Hematopoietic multipotent progenitor cell treated with erythropoietin and hydrocortisone succinate and interleukin-3 and kit ligand, for 17 days (in vitro differentiated cells): ENCODE data around the gene CDK5RAP2.
"Not testable (repeated sequence)": the region's sequence is repeated elsewhere in the genome, so short reads cannot be mapped to it uniquely, and the experiment has no call there.

Experiments used
- DNase-seq: peaks from one replicate; pipeline ENCODE4 v3.0.0-alpha.2; 2015; ENCODE audit warnings: low spot score

CDK5RAP2 gene

DNA sequence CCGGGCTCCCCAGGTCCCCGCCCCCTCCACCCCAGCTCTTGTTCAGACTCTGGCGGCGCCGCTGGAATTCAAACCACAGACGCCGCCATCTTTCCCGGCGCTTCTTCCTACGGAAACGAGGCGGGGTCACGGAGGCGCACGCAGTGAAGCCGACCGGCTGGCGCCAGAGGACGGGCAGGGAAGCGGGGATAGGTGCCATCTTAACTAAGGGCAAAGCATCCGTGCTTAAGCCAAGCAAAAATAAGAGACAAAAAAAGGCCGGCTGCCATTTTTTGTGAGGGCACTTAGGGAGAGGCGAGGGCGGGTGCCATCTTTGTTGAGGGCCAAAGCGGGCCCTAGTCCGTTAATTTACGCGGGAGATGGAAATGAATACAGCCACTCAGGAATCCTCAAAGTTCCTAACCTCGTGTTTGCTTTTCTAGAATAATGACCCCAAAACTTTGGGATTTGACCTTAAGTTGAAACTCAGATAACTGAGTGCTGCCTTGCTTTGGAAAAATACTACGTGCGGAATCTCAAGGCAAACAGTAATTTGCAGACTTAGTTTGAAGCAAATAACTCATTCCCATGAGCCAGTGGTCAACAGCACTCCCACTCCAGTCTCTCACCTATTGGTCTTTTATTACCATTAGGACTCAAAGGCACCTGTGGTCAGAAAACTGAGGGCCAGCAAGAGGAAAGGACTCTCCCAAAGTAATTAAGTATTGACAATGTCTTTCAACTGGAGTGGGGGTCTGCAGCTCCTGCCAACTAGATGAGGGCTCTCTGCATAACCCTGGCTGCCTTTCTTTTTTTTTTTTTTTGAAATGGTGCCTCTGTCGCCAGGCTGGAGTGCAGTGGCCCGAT is at the start of gene CDK5RAP2:
TSS of gene CDK5RAP2 (minus strand) at position 117 of the 846 bp plus-strand sequence. CDS start 189 bp downstream, outside the sequence.
- DNase-seq, result peak; percentile 86

DNA sequence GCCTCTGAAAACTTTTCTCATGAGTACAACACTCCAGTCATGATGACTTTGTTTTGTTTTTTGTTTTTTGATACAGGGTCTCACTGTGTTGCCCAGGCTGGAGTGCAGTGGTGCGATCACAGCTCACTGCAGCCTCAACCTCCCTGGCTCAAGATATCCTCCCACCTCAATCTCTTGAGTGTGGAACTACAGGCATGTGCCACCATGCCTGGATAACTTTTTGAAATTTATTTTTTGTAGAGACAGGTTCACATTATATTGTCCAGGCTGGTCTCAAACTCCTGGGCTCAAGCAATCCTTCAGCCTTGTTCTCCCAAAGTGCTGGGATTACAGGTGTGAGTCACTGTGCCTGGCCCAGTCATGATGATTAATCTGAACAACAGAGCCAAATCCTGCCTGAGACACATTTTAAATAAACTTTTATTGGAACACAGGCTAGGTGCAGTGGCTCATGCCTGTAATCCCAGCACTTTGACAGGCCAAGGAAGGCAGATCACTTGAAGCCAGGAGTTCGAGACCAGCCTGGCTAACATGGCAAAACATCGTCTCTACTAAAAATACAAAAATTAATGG is 49.0 kb upstream of the CDK5RAP2 start:
- not testable (repeated sequence) for DNase-seq

DNA sequence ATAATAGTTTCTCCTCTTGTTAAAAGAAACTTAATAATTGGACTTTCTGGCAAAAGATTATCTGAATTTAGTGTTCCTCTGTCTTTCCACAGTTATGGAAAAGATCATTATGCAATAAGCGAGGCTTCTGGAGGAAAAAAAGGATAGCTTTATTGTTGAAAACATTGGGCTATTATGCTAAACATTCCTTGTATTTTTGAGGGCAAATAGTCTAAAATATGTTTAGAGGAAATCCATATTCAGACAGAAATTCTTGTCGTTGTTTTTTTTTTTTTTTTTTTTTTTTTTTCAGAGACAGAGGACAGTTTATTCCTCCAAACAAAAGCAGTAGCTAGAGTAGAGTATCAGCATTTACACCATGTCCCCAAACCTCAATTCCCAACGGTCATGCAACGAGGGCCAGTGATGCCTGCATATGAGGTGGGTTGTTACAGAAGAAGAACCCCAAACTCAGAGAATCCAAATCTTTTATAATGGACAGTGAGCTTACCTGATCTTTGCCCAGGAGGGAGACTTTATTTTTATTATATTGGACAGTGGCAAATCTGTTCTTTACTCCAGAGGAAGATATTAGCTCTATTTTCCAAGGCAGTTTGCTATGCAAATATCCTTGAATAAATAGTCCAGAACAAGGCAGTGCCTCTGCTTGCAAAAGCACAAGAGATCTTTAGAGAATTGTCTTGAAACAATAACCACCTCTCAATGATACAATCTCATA is 48.4 kb upstream of the CDK5RAP2 start:
- no peak for DNase-seq

DNA sequence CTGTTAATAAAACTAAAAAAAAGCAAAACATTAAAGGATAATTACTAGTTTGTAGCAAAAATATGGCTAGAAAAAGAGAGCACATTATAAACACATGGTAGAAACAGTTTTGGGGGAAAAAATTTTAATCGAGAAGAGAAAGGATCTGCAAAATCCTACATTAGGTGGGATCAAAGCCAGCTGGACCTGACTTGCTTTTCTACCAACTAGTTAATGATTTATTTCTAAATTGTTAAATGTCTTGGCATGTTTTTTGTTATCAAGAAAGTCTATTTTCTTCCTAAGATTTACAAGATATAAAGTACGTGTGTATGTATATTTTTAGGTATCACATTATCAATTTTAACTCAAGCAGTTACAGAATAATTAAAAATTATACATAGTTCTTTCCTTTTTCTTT is 47.1 kb upstream of the CDK5RAP2 start:
- no peak for DNase-seq

DNA sequence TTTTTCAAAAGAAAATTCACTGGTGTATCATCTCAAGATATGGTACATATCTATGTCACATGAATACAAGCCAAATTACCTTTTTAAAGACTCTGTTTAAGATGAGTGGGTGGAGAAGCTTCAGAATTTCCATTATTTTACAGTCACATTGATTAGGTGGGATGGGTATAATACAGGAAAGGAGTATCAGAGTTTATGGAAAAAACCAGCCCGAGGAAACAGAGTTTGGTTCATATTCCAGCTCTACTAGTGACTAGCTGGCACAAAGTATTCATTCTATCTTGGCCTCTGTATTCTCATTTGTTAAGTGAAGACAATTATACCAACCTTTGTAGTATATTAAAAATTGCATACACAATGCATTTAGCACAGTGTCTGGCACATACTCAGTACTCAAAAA is 46.5 kb upstream of the CDK5RAP2 start:
- DNase-seq, result no peak

DNA sequence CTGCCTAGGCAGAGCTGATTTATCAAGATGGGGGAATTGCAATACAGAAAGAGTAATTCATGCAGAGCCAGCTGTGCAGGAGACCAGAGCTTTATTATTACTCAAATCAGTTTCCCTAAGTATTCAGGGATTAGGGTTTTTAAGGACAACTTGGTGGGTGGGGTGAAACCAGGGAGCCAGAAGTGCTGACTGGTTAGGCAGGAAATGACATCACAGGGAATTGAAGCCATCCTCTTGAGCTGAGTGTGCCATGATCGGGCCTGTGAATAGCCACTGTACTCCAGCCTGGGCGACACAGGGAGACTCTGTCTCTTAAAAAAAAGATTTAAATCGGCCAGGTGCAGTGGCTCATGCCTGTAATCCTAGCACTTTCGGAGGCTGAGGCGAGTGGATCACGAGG is 45.3 kb upstream of the CDK5RAP2 start:
- DNase-seq, result no peak

DNA sequence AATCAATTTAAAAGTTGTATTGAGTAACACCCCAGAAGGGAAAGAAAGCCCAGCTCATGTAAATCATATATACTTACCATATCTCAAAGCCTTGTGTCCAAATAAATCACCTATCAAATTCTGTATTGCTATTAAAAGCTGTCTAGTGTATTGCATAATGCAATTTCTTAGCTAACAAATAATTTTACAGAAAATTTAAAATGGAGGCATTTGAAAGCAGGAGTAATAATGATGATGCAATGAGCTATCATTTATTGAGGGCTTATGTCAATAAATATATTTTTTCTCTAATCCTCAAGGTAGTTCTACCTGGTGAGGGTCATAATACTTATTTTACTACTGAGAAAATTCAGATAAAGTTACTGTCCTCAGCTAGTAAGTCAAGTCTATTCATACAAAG is 42.8 kb upstream of the CDK5RAP2 start:
- DNase-seq, result no peak

DNA sequence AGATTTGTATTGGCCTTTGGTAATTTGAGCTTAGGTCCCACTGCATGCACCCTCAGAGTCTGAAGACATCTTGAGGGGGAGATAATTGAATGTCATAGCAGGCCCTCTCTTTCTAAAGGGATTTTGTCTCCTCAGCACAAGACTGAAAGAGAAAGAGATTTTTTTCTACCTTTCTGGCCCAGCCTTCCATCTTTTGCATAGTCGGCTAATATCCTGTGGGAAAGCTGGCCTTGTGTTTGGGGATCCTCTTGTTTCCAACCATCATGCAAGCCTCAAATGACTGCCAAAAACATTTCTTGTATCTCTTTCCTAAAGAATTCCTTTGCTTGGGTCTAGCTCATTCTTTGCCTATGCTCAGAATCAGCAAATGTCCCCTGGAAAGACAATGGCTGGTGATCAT is 42.0 kb upstream of the CDK5RAP2 start:
- no peak for DNase-seq

DNA sequence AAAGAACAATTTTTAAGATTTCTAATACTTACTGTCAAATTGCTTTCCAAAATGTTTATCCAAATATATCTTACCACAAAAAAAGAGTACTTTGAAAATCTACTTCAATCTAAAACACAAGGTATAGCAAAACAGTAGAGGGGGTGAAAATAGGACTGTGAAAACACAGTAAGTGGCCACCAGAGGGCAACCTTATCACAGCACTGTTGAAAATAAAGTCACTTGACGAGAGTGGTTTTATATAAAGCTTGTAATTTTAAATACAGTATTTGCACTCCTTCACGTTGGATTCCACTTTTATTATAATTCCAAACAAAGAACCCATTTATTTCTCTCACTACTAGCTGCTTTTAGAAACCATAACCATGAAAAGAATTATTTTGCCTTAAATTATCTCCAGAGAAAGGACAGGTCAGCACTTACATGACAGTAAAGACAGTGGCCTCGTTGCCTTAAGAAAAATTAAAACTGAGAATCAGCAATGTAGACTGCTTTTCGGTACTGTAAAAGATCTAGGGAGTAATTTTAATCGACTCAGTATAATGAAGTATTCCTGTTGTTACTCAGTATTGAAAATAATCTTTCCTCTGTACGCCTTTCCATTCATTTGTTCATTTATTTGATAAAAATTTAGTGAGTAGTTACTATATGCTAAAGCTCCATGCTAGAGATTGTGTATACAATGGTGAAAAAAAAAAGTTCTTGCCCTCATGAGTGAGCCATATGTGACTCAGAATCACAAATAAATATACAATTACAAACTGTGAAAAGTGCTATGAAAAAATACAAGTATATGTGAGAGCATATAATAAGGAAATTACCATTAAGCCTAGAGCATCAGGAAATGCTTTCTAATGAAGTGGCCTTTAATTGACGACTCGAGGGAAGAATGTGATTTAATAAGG is 40.0 kb upstream of the CDK5RAP2 start:
- DNase-seq, result peak; percentile 85

DNA sequence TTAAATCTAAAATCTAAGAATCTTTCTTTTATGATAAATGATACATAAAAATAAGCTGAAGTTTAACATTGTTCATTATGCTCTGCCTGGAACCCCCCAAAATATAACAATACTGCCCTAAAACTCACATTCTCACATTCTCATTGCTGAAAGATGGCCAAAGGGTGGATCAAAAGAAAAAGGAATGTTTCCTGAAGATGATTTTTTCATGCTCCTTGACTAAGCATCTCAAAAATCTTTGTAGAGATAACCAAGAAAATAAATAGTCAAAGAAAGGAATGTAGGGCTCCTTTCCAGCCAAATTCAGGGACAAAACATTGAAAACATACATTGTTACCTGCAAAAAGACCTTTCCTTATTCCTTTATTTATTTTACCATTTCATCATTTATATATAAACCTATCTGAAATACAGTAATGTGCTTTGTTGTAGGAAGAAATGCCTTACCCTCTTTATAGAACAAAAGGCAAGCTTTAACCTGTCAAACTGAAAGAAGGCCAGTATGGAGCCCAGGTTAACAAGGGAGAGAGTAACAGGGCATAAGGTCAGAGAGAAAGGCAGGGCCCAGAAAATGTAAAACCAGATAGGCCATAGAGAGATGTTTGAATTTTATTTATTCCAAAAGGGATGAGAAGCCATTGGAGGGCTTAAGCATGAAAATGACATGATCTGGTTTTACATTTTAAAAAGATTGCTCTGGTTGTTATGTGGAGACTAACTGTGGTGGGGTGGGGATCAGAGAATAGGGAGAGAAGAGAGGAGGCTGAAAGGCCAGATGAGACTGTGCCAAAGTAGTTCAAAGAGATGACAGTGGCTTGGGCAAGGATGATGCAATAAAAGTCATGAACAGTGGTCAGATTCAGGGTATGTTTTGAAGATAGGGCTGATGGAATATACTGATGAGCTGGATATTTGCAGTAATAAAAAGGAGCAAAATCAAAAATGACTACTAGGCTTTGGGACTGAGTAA is 37.3 kb upstream of the CDK5RAP2 start:
- no peak for DNase-seq

DNA sequence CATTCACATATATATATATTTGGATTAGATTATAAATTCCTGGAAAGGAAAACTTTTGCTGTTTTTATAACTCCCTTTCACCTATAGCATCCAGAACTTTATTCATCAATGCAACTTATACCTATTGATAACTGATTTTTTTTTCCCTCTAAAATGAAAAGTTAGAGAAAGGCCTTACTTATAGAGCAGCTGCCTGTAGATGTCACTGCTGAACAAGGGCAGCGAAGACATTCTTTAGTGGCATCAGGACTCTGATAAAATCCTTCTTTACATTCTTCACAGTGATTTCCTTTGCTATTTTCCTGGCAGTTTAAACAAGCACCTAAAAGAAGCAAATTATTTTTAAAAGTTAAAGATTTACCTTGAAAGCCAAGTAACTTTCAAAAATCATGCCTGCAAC is 32.3 kb upstream of the CDK5RAP2 start:
- DNase-seq, result no peak

DNA sequence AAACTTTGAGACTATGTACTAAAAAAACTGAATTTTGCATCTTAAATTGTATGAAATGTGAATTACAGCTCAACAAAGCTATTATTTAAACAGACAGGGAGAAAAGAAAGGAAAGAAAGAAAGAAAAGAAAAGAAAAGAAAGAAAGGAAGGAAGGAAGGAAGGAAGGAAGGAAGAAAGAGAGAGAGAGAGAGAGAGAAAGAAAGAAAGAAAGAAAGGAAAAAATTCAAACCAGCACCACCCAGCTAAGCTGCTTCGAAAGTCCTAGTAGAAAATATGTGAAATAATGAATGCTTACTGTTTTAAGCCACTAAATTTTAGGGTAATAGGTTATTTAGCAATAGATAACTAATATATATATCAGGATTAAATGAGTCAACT is 31.7 kb upstream of the CDK5RAP2 start:
- DNase-seq, result no peak

DNA sequence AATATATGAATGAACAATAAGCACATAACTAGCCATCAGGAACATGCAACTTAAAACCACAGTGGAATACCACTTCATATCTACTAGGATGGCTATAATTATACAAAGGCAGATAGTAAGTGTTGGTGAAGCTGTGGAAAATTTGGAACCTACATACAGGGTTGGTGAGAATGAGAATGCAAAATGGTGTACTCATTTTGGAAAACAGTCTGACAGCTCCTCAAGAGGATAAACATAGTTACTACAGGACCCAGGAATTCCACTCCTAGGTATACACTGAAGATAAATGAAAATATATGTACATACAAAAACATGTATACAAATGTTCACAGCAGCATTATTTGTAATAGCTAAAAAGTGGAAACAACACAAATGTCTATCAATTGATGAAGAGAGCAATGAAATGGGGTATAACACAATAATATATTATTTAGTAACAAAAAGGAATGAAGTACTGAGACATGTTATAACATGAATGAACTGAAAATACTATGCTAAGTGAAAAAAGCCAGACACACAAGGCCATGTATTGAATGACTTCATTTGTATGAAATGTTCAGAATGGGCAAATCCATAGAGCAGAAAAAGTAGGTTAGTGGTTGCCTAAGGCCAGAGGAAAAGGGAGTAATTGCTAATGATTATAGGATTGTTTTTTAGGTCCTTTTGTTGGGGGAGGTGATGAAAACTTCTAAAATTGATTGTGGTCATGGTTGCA is 31.2 kb upstream of the CDK5RAP2 start:
- DNase-seq, result peak; percentile 45

DNA sequence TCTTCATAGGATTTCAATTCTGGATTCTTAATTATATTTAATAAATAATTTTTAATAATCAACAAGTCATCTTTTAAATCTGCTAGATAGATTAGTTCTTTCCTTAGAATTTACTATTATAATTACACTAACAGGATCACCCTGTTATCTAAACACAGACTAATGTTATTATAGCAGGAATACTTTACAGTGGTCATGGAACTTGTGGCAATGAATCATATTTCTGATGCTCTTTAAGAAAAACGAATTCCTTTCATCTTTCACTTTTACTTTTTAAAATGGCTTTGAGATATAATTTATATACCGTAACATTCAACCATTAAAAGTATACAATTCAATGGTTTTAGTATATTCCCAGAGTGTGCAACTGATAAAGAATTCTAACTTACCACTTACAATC is 29.7 kb upstream of the CDK5RAP2 start:
- DNase-seq, result no peak

DNA sequence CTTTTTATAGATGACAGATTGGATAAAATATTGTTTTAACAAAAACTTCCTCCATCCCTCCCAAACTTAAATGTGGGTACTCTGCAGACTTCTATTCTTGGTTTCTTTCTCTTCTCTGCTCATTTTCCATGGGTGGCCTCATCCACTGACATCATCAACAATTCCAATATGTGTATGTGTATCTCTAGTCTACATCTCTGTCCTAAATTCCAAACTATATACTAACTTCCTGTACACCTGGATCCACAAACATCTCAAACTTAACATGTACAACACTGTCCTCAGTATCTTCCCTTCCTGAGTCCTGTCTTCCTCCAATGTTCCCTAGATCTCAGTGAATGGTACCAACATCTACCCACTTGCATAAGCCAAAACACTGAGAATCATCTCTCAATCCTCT is 28.5 kb upstream of the CDK5RAP2 start:
- DNase-seq, result no peak

DNA sequence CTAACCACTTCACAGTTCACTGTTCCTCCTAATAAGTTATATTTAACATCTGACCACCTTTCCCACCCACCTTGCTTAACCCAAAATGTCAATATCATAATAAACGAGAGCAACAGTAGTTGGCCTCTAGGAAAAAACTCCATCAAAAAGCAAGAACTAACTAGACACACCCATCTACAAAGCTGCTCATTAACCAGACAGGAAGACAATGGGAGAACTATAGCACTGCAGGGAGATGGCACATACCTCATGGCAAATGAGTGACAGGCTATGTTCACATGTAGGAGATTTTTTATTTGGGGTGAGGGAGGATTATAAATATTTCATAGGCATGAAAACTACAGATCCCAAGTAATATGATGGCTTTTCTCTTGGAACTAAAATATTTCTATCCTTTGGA is 23.6 kb upstream of the CDK5RAP2 start:
- no peak for DNase-seq

DNA sequence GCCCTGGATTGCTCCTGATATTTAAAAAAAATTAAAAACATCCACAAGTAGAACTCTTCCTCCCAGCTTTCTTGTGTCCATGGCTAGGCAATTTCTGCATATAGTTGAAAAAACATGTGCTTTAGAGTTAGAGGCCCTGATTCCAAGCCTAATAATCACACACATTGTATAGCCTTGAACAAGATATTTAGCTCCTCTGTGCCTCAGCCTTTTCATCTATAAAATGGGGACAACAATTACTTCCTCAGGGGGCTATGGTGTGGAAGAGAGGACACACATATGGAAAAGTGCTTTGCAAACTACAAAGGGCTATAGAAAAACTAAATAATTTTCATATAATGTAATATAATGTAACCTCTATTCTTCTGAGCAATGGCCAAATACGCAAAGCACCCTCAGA is 23.0 kb upstream of the CDK5RAP2 start:
- DNase-seq, result no peak

DNA sequence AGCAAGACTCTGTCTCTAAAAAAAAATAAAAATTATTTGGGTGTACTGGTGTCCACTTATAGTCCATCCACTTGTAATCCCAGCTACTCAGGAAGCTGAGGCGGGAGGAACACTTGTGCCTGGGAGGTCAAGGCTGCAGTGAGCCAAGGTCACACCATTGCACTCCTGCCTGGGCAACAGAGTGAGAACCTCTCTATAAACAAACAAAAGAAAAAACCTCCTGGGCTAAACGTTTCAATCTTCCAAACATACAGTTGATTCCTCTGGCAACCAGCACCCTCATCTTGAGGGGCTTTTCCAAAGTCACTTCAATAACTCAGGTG is 13.9 kb upstream of the CDK5RAP2 start:
- no peak for DNase-seq

DNA sequence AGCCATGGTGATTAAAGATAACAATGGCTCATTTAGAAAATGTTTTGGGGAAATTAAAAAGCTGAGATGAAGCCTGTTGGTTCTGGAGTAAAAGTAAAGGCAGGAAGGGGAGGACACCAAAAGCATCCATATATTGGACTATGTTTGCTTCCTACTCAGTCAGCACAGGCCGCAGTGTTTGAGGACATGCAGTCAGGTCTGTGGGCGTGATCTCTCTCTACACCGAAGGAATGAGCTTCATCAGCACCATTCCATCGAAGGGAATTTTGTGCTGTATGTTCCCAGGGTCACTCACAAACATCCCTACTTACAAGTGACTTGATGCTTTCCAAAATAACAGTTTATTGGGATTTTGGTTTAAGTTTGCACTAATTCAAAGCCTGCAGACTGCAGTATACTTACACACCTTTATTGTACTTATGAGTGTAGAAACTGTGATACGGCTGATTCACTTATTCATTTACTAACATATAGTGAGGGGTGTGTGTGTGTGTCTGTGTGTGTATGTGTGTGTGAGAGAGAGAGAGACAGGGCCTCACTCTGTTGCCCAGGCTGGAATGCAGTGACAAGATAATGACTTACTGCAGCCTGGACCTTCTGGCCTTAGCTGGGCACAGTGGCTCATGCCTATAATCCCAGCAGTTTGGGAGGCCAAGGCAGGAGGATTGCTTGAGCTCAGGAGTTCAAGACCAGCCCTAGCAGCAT is 13.4 kb upstream of the CDK5RAP2 start:
- DNase-seq, result no peak

DNA sequence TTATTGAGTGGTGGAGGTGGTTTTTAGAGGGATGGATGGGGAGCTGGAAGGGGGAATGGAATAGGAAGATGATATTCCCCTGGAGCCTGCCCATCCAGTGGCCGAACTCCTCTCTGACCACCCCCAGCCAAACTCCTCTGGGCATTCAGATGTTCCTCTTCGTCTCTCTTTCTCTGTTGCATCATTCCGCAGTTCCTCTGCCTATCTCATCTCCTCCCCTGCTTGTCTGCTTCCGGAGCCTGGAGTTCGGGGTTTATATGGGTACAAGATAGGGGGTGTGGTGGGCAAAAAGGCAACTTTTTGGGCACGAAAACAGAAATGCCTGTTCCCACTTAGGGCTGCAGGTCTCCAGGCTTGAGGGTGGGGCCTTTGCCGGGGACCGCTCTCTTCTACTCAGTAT is 12.2 kb upstream of the CDK5RAP2 start:
- no peak for DNase-seq
